HL-60/S4 treated with retinoic acid at 250 ng/mL for 4 days and 3 days (cell line): ENCODE results near the gene OBP2B.
"Not testable (repeated sequence)": the region's sequence is repeated elsewhere in the genome, so short reads cannot be mapped to it uniquely, and the experiment has no call there.

ENCODE experiments used
- in situ Hi-C: fragments of 300-500 bp; cut with MboI; formaldehyde crosslinking; loops from 2 replicates; pipeline ENCODE4 v1.7.0; 2022; ENCODE audit warnings: low sequenced_read_pairs

OBP2B gene, protein sequence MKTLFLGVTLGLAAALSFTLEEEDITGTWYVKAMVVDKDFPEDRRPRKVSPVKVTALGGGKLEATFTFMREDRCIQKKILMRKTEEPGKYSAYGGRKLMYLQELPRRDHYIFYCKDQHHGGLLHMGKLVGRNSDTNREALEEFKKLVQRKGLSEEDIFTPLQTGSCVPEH

DNA sequence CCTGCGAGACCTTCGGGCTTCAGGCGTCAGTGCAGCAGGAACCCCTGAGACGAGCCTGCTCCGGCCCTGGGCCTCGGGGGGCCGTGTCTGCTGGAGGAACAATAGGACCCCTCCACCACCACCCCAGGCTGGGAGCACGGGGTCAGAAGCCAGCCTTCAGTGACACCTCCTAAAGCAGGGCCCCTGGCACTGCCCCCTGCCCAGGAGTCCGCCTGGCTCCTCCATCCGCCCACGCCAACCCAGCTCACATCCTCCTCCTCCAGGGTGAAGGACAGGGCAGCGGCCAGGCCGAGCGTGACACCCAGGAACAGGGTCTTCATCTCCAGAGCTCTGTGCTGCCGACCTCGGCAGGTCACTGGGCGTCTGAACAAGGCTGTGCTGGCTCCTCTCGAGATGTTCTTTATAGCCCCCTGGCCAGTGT is at the start of gene OBP2B:
Gene OBP2B, minus strand, starts transcription at position 371 of the 421 bp plus-strand sequence. Its CDS starts 51 bp downstream, at position 320.
- in situ Hi-C loops: not testable (repeated sequence)

GRCh38 chr9:133258061-133259015 is 49.3 kb upstream of the OBP2B start:
- in situ Hi-C loops: no loop called here

- in situ Hi-C loops: no loop called here
Observed at GRCh38 chr9:133257465-133257956, 48.5 kb upstream of the OBP2B start.

- in situ Hi-C loops: no loop called here
Observed at GRCh38 chr9:133256686-133257091, 47.6 kb upstream of the OBP2B start.

- in situ Hi-C loops: no loop called here
Observed at GRCh38 chr9:133256136-133256461, 47.0 kb upstream of the OBP2B start.

- in situ Hi-C loops: no loop called here
Observed at GRCh38 chr9:133255371-133256135, 46.5 kb upstream of the OBP2B start.

DNA sequence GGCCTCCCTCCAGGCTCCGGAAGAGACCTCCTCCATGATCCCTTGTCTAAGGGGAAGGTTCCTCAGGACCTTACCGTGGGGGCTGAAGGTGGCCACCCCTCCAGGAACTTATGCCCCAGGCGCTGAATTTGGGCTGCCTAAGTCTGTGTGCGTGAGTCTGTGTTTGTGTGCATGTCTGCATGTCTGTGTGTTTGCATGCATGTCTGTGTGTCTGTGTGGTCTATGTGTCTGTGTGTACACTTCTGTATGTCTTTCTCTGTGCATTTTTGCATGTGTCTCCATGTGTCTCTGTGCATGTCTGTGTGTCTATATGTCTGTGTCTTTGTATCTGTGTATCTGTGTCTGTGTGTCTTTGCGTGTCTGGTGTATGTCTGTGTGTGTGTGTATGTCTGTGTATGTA is 45.4 kb upstream of the OBP2B start:
- in situ Hi-C loops: no loop called here

- in situ Hi-C loops: no loop called here
Observed at GRCh38 chr9:133253268-133253667, 44.2 kb upstream of the OBP2B start.

- in situ Hi-C loops: no loop called here
Observed at GRCh38 chr9:133252301-133253020, 43.4 kb upstream of the OBP2B start.

GRCh38 chr9:133251773-133252172 is 42.7 kb upstream of the OBP2B start:
- in situ Hi-C loops: no loop called here

DNA sequence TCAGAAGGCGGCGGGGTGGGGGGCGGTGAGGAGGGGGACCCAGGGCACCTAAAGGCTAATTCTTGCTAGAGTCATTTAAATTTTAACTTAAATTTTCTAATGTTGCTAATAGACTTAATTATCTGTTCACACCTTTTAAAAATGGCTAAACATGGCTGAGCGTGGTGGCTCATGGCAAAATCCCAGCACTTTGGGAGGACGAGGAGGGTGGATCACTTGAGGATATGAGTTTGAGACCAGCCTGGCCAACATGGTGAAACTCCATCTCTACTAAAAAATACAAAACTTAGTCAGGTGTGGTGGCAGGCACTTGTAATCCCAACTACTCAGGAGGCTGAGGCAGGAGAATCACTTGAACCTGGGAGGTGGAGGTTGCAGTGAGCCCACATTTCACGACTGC is 42.2 kb upstream of the OBP2B start:
- in situ Hi-C loops: not testable (repeated sequence)

GRCh38 chr9:133250741-133251170 is 41.7 kb upstream of the OBP2B start:
- in situ Hi-C loops: no loop called here

DNA sequence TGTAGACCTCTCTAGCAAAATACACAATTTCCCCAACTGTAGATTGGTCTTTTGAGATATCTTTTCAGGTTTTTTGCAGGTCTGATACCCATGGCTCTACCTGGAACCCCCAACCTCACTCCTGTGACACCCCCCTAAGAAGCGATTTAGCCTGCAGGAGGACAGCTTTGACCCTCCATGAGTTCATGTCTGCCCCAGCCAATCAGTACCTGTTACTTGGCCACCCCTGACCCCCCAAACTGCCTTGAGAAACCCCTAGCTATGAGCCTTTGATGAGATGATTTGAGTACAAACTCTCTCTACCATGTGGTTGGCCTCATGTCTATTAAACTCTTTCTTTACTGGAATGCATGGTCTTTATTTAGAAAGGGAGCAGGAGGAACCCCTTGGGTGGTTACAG is 40.3 kb upstream of the OBP2B start:
- in situ Hi-C loops: no loop called here

GRCh38 chr9:133248726-133249295 is 39.8 kb upstream of the OBP2B start:
- in situ Hi-C loops: no loop called here

DNA sequence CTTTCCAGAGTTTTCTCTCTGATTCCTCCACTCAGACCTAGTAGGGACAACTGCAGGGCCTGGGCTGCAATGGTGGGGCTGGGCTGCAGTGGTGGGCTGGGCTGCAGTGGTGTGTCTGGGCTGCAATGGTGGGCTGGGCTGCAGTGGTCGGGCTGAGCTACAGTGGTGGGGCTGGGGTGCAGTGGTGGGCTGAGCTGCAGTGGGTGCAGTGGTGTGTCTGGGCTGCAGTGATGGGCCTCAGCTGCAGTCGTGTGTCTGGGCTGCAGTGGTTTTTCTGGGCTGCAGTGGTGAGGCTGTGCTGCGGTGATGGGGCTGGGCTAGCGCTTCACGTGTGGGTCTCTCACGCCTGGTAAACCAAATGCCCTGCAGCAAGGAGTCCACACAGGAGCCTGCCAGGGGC is 38.6 kb upstream of the OBP2B start:
- in situ Hi-C loops: no loop called here

- in situ Hi-C loops: no loop called here
Observed at GRCh38 chr9:133246991-133247390, 37.9 kb upstream of the OBP2B start.

DNA sequence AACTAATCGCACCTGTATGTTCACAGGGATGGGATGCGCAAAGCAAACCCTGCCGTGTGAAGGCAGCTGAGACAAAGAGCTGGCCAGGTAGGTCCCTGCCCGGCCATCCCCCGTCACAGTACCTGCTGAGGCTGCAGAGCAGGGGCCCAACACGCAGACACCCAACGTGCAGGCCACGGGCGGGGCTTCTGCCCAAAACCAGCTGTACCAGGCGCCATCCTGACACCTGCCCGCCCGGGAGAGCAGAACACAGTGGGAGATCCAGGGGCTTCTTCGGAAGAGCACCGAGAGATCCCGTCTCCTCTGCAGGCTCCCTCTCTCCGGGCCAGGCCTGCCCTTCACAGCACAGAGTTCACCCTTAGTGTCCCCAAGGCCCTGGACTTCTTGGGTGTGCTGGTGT is 37.5 kb upstream of the OBP2B start:
- in situ Hi-C loops: no loop called here

- in situ Hi-C loops: no loop called here
Observed at GRCh38 chr9:133242991-133243390, 33.9 kb upstream of the OBP2B start.

DNA sequence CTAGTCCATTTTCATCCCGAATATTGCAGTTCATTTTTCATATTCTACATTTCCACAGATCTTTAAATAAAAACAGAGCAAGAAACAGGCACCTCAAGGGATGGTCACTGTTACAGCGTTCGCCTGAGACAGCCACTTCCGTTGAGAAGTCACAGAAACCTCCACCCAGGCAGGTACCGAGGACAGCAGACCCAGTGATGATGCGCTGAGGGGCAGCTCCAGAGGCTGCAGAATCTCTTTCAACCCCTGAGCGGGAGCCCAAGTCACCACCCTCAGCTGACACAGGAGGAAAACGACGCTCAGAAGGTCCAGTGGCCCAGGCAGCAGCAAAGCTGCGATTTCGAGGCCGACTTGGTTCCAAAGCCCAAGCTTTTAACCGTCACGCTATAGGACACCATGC is 33.2 kb upstream of the OBP2B start:
- in situ Hi-C loops: no loop called here

DNA sequence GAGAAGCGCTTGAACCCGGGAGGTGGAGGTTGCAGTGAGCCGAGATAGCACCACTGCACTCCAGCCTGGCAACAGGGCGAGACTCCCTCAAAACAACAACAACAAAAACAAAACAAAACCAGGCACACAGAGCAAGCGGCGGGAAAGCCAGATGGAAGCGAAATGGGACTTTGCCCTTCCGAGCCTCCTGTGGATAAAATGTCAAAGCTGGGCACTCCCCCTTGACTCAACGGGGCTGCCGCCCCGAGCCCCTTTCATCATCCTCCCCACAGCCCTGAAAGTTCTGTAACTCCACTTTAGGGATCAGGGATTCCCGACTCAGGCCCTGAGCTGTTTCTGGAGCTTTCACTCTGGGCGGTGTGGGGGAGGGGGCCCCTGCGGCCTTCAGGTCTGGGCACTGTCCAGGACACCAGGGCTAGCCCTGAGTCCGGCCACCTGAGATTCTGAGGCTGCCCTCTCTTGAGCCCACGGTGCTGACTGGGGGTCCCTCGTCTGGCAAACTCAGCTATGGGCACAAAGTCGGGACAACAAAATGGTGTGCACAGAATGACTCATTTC is 30.6 kb upstream of the OBP2B start:
- in situ Hi-C loops: no loop called here
